ENCODE data around the gene AKR1E2. TPM values are rescaled to one million over a fixed set of nuclear protein-coding genes. Genes with fewer than 3 reads are reported as not detected.

The AKR1E2 gene
- total and polyA plus RNA-seq, 9 of the 15 experiments (the other 6 are each of a cell fraction or from before 2014, with no cell fraction given): 4.2 to 16.6 (median 9.8) TPM

- Histone ChIP-seq H3K9ac (ENCODE audit: insufficient read depth in 1 of 2, low read depth in 2 of 2, low read length in 2 of 2) (no peak overlapping the region), H3K27ac (ENCODE audit: extremely low read depth, low read depth, low read length) (no peak overlapping the region), H3K4me3 (no peak overlapping the region), H3K36me3 (ENCODE audit: control insufficient read depth, insufficient read depth, low read length) (no peaks in the 10 kb centered on the region), H3K9me3 (replicated peaks; ENCODE audit: control insufficient read depth, insufficient read depth, low read depth, low read length) (no peaks in the 10 kb centered on the region), H3K9me1 (ENCODE audit: control insufficient read depth, insufficient read depth, low read length) (no peaks in the 10 kb centered on the region), H2AFZ (ENCODE audit: low read depth, low read length) (no peak overlapping the region), H3K27me3 (ENCODE audit: control insufficient read depth in 2 of 2, insufficient read depth in 2 of 2, low read length in 2 of 2) (no peaks in the 10 kb centered on the region), H3K4me2 (ENCODE audit: insufficient read depth, low read length) (no peak overlapping the region), H3K4me1 (replicated peaks in 1 of 2; ENCODE audit: control insufficient read depth in 2 of 2, insufficient read depth in 2 of 2, low read length in 2 of 2) (peaks cover 0 to 17% of the 10 kb centered on the region in 2 experiments; a peak in 3 of 5 replicates), H4K20me1 (replicated peaks; ENCODE audit: control insufficient read depth, insufficient read depth, low read length) (no peaks in the 10 kb centered on the region), H3K79me2 (ENCODE audit: control insufficient read depth, insufficient read depth, low read length) (no peaks in the 10 kb centered on the region)
- intact Hi-C loops (cut with micrococcal nuclease): no loop called here
- ChIA-PET POLR2A (no interaction called here), CTCF (ENCODE audit: low intra/inter-chr PET ratio) (no interaction called here)
- no peak for DNase-seq (ENCODE audit: extremely low read depth in 1 of 4, low spot score in 3 of 4)
- FAIRE-seq: no peak
- TF ChIP-seq ZNF780A (CRISPR knock-in tag; IDR thresholded peaks at IDR 0.05) (no peak), NFXL1 (CRISPR knock-in tag; IDR thresholded peaks at IDR 0.05) (no peak), ZNF175 (CRISPR knock-in tag; IDR thresholded peaks at IDR 0.05; ENCODE audit: low read depth) (no peak), PKNOX1 (IDR thresholded peaks at IDR 0.05) (no peak)
- no TSS peak for BruUV-seq (replicated peaks)
- ATAC-seq: no peak
- in situ Hi-C loops (cut with MboI): no loop called here
- WGBS (ENCODE audit: insufficient coverage, low coverage, missing lambda C conversion rate): 52% methylated on average over 3 of the region's 3 CpGs
Measured at GRCh38 chr10:4885162-4885561, 59.2 kb downstream of the AKR1E2 start.

- no peak overlapping the region for H3K4me3 ChIP-seq
- H3K27ac ChIP-seq (ENCODE audit: extremely low read depth, low read depth, low read length): no peak overlapping the region
- no peaks in the 10 kb centered on the region for H4K20me1 ChIP-seq (replicated peaks; ENCODE audit: control insufficient read depth, insufficient read depth, low read length)
- no peak overlapping the region for H3K9ac ChIP-seq (ENCODE audit: insufficient read depth in 1 of 2, low read depth in 2 of 2, low read length in 2 of 2)
- in situ Hi-C loops (cut with MboI) (no loop called here), intact Hi-C loops (cut with micrococcal nuclease) (no loop called here)
- no peak for ATAC-seq
- ChIA-PET CTCF (ENCODE audit: low intra/inter-chr PET ratio) (no interaction called here), POLR2A (no interaction called here)
- no peaks in the 10 kb centered on the region for H3K36me3 ChIP-seq (ENCODE audit: control insufficient read depth, insufficient read depth, low read length)
- no peaks in the 10 kb centered on the region for H3K9me3 ChIP-seq (replicated peaks; ENCODE audit: control insufficient read depth, insufficient read depth, low read depth, low read length)
- H3K79me2 ChIP-seq (ENCODE audit: control insufficient read depth, insufficient read depth, low read length): no peaks in the 10 kb centered on the region
- peaks cover 0 to 15% of the 10 kb centered on the region in 2 experiments; a peak in 3 of 5 replicates for H3K4me1 ChIP-seq (replicated peaks in 1 of 2; ENCODE audit: control insufficient read depth in 2 of 2, insufficient read depth in 2 of 2, low read length in 2 of 2)
- DNase-seq (ENCODE audit: extremely low read depth in 1 of 4, low spot score in 3 of 4): no peak
- FAIRE-seq: no peak
- H3K27me3 ChIP-seq (ENCODE audit: control insufficient read depth in 2 of 2, insufficient read depth in 2 of 2, low read length in 2 of 2): no peaks in the 10 kb centered on the region
- 88% methylated on average over 9 of the region's 9 CpGs for WGBS (ENCODE audit: insufficient coverage, low coverage, missing lambda C conversion rate)
- H3K9me1 ChIP-seq (ENCODE audit: control insufficient read depth, insufficient read depth, low read length): no peaks in the 10 kb centered on the region
- H3K4me2 ChIP-seq (ENCODE audit: insufficient read depth, low read length): no peak overlapping the region
- no TSS peak for BruUV-seq (replicated peaks)
- no peak overlapping the region for H2AFZ ChIP-seq (ENCODE audit: low read depth, low read length)
- no peak for TF ChIP-seq HNRNPL (IDR thresholded peaks at IDR 0.05; ENCODE audit: low read depth, low read length)
- TF ChIP-seq, protein P1, sequence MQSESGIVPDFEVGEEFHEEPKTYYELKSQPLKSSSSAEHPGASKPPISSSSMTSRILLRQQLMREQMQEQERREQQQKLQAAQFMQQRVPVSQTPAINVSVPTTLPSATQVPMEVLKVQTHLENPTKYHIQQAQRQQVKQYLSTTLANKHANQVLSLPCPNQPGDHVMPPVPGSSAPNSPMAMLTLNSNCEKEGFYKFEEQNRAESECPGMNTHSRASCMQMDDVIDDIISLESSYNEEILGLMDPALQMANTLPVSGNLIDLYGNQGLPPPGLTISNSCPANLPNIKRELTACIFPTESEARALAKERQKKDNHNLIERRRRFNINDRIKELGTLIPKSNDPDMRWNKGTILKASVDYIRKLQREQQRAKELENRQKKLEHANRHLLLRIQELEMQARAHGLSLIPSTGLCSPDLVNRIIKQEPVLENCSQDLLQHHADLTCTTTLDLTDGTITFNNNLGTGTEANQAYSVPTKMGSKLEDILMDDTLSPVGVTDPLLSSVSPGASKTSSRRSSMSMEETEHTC (IDR thresholded peaks at IDR 0.05): no peak
- no peak for TF ChIP-seq MIER1 (IDR thresholded peaks at IDR 0.05; ENCODE audit: low read depth)
- TF ChIP-seq, protein P2, sequence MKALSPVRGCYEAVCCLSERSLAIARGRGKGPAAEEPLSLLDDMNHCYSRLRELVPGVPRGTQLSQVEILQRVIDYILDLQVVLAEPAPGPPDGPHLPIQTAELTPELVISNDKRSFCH (CRISPR knock-in tag; IDR thresholded peaks at IDR 0.05): no peak
- TF ChIP-seq, protein P2 (tag; IDR thresholded peaks at IDR 0.05): no peak
- no peak for TF ChIP-seq CHD1 (IDR thresholded peaks at IDR 0.05; ENCODE audit: low read length)
- TF ChIP-seq PCBP1 (IDR thresholded peaks at IDR 0.05; ENCODE audit: low read depth, low read length, poor library complexity, severe bottlenecking): no peak
- TF ChIP-seq YY1 (IDR thresholded peaks at IDR 0.05; ENCODE audit: borderline replicate concordance in 1 of 3, control insufficient read depth in 1 of 3, extremely low read depth in 1 of 3, insufficient read depth in 3 of 3, insufficient read length in 1 of 3, insufficient replicate concordance in 2 of 3, low read depth in 1 of 3, low read length in 2 of 3): no peak
Measured at GRCh38 chr10:4887501-4887900, 61.5 kb downstream of the AKR1E2 start.
